ENCODE results near the gene HMCN1.
"Not testable (repeated sequence)": the region's sequence is repeated elsewhere in the genome, so short reads cannot be mapped to it uniquely, and the experiment has no call there.

The HMCN1 gene

DNA sequence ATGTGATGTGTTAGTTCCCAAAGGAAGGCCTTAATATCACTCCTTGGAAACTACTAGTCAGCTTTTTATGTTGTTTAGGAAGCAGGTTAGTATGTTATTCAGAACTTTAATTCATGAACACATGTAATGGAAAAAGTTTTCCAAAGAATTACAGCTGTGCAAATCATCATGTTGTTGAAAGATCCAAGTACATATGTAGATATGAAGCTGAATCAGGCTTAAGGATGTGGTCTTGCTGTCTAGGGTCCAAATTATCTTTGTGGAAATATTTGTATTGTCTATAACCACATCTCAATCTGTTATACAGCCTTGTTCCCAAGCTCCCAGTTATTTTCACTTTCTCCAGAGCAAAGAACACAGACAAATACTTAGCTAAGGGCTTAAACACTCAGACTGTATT is 409.3 kb downstream of the HMCN1 start:
- Histone ChIP-seq H3K36me3 (no peaks in the 10 kb centered on the region), H3K27me3 (no peaks in the 10 kb centered on the region), H3K4me3 (no peak overlapping the region)

DNA sequence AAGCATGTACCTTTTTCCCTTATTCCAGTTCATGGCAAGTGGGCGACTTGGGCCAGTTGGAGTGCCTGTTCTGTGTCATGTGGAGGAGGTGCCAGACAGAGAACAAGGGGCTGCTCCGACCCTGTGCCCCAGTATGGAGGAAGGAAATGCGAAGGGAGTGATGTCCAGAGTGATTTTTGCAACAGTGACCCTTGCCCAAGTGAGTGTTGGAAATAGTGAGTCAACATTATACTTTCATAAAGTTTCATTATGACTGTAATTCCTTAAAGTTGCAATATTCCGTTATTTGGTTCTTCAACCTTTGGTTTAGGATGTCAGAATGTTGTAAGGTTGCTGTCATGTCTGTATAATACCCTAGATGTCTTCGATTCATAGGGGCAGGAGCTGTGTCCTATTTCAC is 410.3 kb downstream of the HMCN1 start:
- Histone ChIP-seq H3K4me3 (no peak overlapping the region), H3K4me2 (no peak overlapping the region), H4K20me1 (no peaks in the 10 kb centered on the region), H3K36me3 (no peaks in the 10 kb centered on the region), H3K4me1 (no peaks in the 10 kb centered on the region), H3K27ac (no peak overlapping the region), H3K27me3 (no peaks in the 10 kb centered on the region), H3K9me3 (no peaks in the 10 kb centered on the region), H3K9ac (no peak overlapping the region)
- no peak for TF ChIP-seq Cebpa-rat (IDR thresholded peaks at IDR 0.05)

More for the DNA sequence above, 409.3 kb downstream of the HMCN1 start:
- Histone ChIP-seq H3K4me1 (no peaks in the 10 kb centered on the region), H3K27ac (no peak overlapping the region), H3K9ac (no peak overlapping the region), H3K4me2 (no peak overlapping the region), H4K20me1 (no peaks in the 10 kb centered on the region), H3K9me3 (no peaks in the 10 kb centered on the region)
- TF ChIP-seq Cebpa-rat (IDR thresholded peaks at IDR 0.05), result no peak

DNA sequence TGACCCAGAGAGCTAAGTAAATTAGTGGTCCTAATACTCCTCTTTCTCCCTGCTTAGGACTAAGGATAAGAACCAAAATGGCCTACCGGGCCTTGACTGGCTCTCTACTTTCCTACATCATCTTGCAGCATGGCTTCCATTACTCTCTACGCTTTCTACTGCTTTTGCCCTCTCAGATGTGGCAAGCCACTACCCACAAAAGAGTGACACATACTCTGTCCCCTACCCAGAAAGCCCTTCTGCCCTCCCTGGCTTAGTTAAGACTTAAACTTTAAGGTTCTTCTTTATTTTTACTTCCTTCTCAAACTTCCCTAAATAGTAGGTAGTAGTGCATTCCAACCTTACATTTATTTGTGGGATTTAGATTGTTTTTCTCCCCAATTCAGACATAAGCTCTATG is 412.8 kb downstream of the HMCN1 start:
- Histone ChIP-seq H4K20me1 (no peaks in the 10 kb centered on the region), H3K9me3 (no peaks in the 10 kb centered on the region), H3K27ac (no peak overlapping the region)

DNA sequence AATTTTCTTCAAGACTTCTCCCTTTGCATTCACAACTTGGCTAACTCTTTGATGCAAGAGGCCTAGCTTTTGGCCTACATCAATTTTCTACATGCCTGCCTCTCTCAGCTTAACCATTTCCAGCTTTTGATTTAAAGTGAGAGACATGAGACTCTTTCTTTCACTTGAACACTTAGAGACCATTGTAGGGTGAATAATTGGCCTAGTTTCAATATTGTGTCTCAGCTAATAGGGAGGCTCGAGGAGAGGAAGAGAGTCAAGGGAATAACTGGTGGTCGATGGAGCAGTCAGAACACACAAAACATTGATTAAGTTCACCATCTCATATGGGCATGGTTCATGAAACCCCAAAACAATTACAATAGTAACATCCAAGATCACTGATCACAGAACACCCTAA is 415.4 kb downstream of the HMCN1 start:
- no peaks in the 10 kb centered on the region for H3K27me3 ChIP-seq
- H4K20me1 ChIP-seq, result no peaks in the 10 kb centered on the region
- no peak overlapping the region for H3K4me2 ChIP-seq
- H3K4me1 ChIP-seq, result no peaks in the 10 kb centered on the region
- no peak overlapping the region for H3K9ac ChIP-seq
- no peaks in the 10 kb centered on the region for H3K36me3 ChIP-seq
- no peaks in the 10 kb centered on the region for H3K9me3 ChIP-seq
- TF ChIP-seq Cebpa-rat (IDR thresholded peaks at IDR 0.05), result no peak
- no peak overlapping the region for H3K4me3 ChIP-seq
- H3K27ac ChIP-seq, result no peak overlapping the region

More for the DNA sequence above, 412.8 kb downstream of the HMCN1 start:
- no peaks in the 10 kb centered on the region for H3K4me1 ChIP-seq
- no peaks in the 10 kb centered on the region for H3K36me3 ChIP-seq
- H3K4me2 ChIP-seq, result no peak overlapping the region
- no peaks in the 10 kb centered on the region for H3K27me3 ChIP-seq
- H3K9ac ChIP-seq, result no peak overlapping the region
- H3K4me3 ChIP-seq, result no peak overlapping the region
- no peak for TF ChIP-seq Cebpa-rat (IDR thresholded peaks at IDR 0.05)

DNA sequence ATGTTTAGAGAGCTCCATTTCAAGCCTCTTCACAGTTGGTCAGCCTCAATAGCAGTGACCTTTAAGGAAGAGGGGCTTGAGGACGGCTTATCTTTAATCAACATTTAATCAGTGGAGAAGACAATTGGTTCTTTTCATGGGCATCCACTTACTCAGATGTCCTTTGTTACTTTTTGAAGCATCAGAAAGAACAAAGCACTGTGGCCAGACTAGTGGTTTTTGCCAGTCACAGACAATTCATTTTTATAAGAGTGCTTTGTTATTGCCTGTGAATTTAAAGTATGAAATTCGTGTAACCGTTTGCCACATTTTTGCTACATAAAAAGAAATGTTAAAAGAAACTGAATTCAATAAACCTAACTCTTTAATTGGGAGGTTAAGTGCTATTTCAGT is 418.0 kb downstream of the HMCN1 start:
- Histone ChIP-seq H3K36me3 (no peaks in the 10 kb centered on the region), H3K9ac (no peak overlapping the region), H4K20me1 (no peaks in the 10 kb centered on the region), H3K4me1 (no peaks in the 10 kb centered on the region), H3K27me3 (no peaks in the 10 kb centered on the region), H3K27ac (no peak overlapping the region), H3K4me2 (no peak overlapping the region), H3K4me3 (no peak overlapping the region), H3K9me3 (no peaks in the 10 kb centered on the region)
- no peak for TF ChIP-seq Cebpa-rat (IDR thresholded peaks at IDR 0.05)

DNA sequence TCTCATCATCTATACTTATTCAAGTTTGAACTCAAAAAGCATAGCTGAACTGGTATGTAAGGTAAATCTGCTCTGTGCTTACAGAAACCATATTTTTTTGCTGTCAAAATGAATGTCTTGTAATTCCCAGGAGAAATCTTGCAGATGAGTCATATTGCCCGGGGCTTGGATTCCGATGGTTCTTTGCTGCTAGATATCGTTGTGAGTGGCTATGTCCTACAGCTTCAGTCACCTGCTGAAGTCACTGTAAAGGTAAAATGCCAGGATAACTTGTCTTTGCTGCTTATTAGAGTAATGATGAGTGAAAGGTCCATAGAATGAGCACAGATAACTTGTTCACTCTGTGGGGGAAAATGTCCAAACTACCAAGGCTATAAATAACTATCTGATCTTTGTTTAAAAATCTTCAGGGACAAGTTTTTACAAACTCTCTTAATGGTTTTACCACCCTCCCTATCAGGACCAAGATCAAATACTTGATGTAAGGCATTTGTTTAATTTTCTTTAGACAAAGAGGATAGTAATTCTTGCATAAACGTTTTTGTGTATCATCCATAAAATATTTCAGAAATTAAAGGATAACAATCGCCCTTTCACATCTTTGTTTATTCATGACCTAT is 418.5 kb downstream of the HMCN1 start:
- H3K36me3 ChIP-seq, result no peaks in the 10 kb centered on the region
- H3K9ac ChIP-seq, result no peak overlapping the region
- H3K27me3 ChIP-seq, result no peaks in the 10 kb centered on the region
- no peak overlapping the region for H3K4me2 ChIP-seq
- no peaks in the 10 kb centered on the region for H4K20me1 ChIP-seq
- TF ChIP-seq Cebpa-rat (IDR thresholded peaks at IDR 0.05), result no peak
- H3K27ac ChIP-seq, result no peak overlapping the region
- no peaks in the 10 kb centered on the region for H3K9me3 ChIP-seq
- H3K4me3 ChIP-seq, result no peak overlapping the region
- no peaks in the 10 kb centered on the region for H3K4me1 ChIP-seq

DNA sequence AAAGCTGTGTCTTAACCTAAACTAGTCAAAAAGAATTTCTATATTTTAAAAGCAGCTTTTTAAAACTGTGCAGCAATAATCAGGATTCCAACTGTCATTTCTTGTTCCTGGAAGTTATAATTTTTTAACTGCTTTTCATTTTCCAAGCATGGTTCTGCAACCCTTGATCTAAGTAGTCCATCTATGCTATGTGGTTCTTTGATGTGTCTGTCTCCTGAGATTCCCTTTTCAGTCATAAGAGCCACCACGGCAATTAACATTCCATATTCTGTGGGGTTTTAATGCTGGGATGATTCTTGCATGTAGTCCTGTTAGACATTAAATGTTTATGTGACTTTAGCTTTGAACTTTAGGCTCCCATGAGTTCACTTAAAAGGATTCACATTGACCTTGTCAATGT is 420.5 kb downstream of the HMCN1 start:
- Histone ChIP-seq H3K9me3 (no peaks in the 10 kb centered on the region), H3K4me3 (no peak overlapping the region), H3K9ac (no peak overlapping the region), H3K27ac (no peak overlapping the region), H3K4me1 (no peaks in the 10 kb centered on the region), H3K4me2 (no peak overlapping the region), H4K20me1 (no peaks in the 10 kb centered on the region), H3K27me3 (no peaks in the 10 kb centered on the region), H3K36me3 (no peaks in the 10 kb centered on the region)
- no peak for TF ChIP-seq Cebpa-rat (IDR thresholded peaks at IDR 0.05)

DNA sequence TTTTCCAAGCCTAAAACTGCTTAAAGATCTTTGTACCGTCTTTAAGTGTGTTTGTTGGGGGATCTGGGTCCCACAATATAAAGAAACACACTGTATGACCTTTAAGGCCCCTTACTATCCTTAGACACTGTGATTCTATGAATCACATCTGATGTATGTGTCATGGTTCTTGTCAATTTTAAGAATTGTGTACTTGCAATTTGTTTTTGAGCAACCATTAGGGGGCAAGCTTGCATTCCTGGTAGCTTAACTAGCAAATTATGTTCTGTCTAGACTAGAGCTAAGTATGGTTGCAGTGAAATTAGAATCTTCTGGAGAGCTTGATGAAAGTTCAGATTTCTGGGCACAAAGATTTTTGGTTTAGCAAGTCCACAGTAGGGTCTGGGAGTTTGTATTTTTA is 421.4 kb downstream of the HMCN1 start:
- Histone ChIP-seq H3K4me3 (no peak overlapping the region), H4K20me1 (no peaks in the 10 kb centered on the region), H3K4me1 (no peaks in the 10 kb centered on the region), H3K36me3 (no peaks in the 10 kb centered on the region), H3K27ac (no peak overlapping the region), H3K27me3 (no peaks in the 10 kb centered on the region), H3K9me3 (no peaks in the 10 kb centered on the region), H3K9ac (no peak overlapping the region), H3K4me2 (no peak overlapping the region)
- no peak for TF ChIP-seq Cebpa-rat (IDR thresholded peaks at IDR 0.05)

DNA sequence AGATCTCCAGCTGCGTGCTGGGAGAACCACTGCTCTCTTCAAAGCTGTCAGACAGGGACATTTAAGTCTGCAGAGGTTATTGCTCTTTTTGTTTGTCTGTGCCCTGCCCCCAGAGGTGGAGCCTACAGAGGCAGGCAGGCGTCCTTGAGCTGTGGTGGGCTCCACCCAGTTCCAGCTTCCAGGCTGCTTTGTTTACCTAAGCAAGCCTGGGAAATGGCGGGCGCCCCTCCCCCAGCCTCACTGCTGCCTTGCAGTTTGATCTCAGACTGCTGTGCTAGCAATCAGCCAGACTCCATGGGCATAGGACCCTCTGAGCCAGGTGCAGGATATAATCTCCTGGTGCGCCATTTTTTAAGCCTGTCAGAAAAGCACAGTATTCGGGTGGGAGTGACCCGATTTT is 428.7 kb downstream of the HMCN1 start:
- not testable (repeated sequence) for H3K4me2 ChIP-seq, H3K4me1 ChIP-seq, H3K27me3 ChIP-seq, H3K36me3 ChIP-seq, H3K9me3 ChIP-seq, H4K20me1 ChIP-seq, H3K4me3 ChIP-seq, H3K9ac ChIP-seq, H3K27ac ChIP-seq

DNA sequence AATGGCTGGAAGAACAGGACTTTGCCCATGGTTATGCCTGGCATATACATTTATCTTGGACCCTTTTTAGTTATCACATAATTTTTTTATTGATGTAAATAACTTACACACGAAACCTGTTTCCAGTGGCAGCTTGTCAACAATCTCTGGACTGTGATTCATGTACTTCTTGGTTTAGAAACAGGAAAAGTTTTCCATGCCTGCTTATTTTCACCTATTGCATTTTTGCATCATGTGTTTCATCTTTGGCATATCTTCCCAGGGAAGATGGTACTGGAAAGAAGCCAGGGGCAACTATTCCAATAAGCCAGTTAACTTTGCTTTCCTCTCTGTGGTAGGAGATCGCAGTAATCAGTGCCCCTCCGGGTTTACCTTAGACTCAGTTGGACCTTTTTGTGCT is 430.6 kb downstream of the HMCN1 start:
- H3K36me3 ChIP-seq, result no peaks in the 10 kb centered on the region
- H3K4me1 ChIP-seq, result no peaks in the 10 kb centered on the region
- H3K27ac ChIP-seq, result no peak overlapping the region
- no peak overlapping the region for H3K4me2 ChIP-seq
- no peaks in the 10 kb centered on the region for H3K27me3 ChIP-seq
- no peak overlapping the region for H3K4me3 ChIP-seq
- no peaks in the 10 kb centered on the region for H3K9me3 ChIP-seq
- TF ChIP-seq Cebpa-rat (IDR thresholded peaks at IDR 0.05), result no peak
- H3K9ac ChIP-seq, result no peak overlapping the region
- H4K20me1 ChIP-seq, result no peaks in the 10 kb centered on the region

DNA sequence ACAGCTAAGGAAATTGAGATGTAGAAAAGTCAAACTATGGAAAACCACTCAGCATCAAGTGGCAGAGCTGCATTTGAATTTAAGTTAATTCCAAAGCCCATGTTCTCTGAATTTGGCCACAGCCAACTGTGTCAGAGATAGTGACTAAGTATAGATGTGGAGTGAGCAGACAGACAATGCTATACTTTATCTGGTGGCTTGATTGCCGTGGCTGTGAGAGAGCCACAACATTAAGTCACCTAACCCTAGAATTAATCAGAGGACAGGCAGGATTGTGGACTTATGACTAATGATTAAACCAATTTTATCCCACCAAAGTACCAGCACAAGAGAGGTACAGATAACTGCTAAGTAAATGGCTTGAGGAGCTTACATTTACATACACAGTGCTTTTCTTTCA is 431.1 kb downstream of the HMCN1 start:
- H3K4me1 ChIP-seq, result no peaks in the 10 kb centered on the region
- no peaks in the 10 kb centered on the region for H3K36me3 ChIP-seq
- H3K27me3 ChIP-seq, result no peaks in the 10 kb centered on the region
- TF ChIP-seq Cebpa-rat (IDR thresholded peaks at IDR 0.05), result no peak
- H3K27ac ChIP-seq, result no peak overlapping the region
- no peaks in the 10 kb centered on the region for H4K20me1 ChIP-seq
- no peak overlapping the region for H3K9ac ChIP-seq
- H3K4me3 ChIP-seq, result no peak overlapping the region
- H3K4me2 ChIP-seq, result no peak overlapping the region
- H3K9me3 ChIP-seq, result no peaks in the 10 kb centered on the region
